HG02571 (cell line): ENCODE measurements around the gene ERGIC2.
"Not testable (repeated sequence)": the region's sequence is repeated elsewhere in the genome, so short reads cannot be mapped to it uniquely, and the experiment has no call there.

Experiments used
- ATAC-seq: cut with Tn5 transposase; IDR thresholded peaks from one replicate; pipeline ENCODE4 v1.9.1; 2021; ENCODE audit warnings: mild to moderate bottlenecking, moderate library complexity; ENCODE audit not compliant: unreplicated experiment

Gene ERGIC2

DNA sequence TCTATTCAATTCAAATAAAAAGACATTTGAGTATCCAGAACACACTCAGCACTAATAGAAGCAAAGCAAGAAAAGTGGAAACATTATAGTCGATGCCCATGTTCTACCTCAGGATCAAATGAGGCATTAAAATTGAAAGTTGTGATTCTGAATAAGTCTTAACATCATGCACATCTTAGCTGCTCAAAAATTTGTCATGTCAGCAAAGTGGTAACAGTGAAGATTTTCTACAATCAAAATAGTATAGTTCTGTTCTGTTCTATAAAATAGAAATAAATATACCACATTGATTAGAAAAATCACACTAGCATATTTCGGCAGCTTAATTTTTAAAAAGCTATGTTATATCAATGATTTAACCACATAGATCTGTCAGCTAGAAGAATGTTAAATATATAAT is 74.7 kb downstream of the ERGIC2 start:
- no peak for ATAC-seq

DNA sequence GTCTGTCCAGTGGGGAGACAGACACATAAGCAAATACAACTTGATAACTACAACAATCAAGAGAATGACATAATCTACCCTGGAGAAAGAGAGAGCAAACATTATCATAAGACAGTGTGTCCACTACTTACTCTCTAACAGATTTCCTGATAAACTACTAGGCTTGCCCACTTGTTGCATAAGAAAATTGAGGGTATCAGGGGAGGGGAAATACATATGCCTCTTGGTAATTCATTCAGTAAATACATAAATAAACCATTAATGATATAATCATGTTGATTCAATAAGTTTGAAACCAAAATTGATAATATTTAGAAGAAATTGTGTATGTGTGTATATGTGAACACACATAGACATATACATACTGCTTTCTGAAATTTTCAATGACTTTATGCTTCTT is 76.6 kb downstream of the ERGIC2 start:
- ATAC-seq: no peak

- no peak for ATAC-seq
Measured at GRCh38 chr12:29301114-29301513, 79.9 kb downstream of the ERGIC2 start.

DNA sequence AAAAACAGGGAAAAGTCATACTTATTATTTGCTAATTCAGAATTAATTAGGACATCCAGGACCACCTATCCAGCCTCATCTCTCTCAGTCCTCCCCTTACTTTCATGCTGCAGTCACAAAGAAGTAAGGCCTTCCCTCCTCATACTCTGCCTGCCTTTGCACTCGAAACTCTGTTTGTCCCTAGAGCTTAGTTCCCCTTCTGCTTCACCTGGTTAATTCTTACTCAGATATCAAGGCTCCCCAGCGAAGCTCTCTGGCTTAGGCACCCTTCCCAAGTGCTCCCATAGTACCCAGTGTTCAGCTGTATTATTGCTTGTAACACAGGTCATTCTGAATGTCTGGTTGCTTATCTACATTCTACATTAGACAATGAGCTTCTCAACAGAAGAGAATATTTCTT is 81.3 kb downstream of the ERGIC2 start:
- ATAC-seq: no peak

- no peak for ATAC-seq
Measured at GRCh38 chr12:29291226-29291625, 89.7 kb downstream of the ERGIC2 start.

DNA sequence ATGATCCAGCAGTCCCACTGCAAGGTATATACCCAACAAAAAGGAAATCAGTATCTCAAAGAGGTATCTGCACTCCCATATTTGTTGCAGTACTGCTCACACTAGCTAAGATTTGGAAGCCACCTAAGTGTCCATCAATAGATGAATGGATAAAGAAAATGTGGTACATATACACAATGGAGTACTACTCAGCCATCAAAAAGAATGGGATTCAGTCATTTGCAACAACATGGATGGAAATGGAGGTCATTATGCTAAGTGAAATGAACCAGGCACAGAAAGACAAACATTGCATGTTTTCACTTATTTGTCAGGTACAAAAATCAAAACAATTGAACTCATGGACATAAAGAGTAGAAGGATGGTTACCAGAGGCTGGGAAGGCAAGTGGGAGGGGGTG is 90.5 kb downstream of the ERGIC2 start:
- not testable (repeated sequence) for ATAC-seq

GRCh38 chr12:29288031-29288430 is 92.9 kb downstream of the ERGIC2 start:
- ATAC-seq: no peak

GRCh38 chr12:29287622-29288021 is 93.3 kb downstream of the ERGIC2 start:
- ATAC-seq: no peak
